ENCODE measurements around the gene GUCA1A.
"Not testable (repeated sequence)": the region's sequence is repeated elsewhere in the genome, so short reads cannot be mapped to it uniquely, and the experiment has no call there.

The GUCA1A gene

GRCh38 chr6:42148058-42148457 lies 25.1 kb upstream of the GUCA1A start:
- no peak for DNase-seq

DNA sequence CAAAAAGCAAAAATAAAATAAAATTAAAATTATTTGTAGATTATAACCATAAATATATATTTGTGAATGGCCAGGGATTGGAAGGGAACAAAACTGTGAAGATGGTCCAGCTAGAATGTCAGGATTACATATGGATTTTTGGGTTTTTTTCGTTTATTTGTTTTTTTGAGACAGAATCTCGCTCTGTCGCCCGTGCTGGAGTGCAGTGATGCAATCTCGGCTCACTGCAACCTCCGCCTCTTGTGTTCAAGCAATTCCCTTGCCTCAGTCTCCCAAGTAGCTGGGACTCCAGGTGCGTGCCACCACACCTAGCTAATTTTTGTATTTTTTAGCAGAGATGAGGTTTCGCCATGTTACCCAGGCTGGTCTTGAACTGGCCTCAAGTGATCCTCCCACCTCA lies 22.9 kb upstream of the GUCA1A start:
- no peak for DNase-seq

DNA sequence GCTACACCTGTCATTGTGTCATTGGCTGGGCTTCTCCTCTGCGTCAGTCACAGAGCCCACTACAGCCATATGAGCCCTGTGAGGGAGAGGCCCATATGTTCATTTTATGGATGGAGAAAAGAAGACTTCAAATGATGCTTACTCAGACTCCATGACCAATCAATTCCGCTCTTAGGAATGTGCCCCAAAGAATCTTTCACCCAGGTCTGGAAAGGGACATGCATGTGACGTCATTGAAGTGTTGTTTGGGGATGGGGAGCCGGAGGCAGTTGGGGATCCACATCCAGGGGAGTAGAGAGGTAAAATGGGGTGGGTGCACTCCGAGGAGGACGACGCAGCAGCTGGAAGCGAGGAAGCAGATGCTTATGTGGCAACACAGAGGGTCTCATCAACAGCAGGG lies 21.1 kb upstream of the GUCA1A start:
- no peak for DNase-seq

DNA sequence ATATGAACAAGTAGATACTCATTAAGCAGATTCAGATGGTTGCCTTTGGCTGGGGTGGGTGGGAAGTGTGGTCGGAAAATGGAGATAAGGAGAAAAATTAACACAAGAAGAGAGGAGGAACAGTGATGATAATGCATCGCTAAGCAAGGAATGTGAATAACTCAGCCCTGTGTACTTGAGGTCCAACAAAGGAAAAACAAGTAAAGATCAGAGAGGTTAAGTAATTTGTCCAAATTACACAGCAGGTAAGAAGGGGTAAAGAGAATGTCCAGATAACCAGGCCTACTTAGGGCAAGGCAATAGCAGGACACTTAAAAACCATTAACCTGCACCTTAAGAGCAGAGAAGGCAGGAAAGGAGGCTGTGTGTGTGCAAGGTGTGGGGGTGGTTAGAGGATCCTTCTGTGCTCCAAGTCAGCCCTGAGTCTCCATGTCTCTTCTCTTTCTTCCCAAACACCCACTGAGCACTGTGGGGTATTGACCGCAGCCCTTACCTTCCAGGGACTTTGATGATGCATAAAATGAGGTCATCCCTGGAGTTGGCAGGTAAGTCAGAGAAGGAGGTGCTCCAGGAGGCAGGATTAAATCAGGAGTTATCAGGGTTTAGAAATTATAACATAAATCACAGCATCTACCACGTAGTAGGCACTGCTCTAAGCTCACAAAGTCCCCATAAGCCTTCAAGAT lies 20.5 kb upstream of the GUCA1A start:
- not testable (repeated sequence) for DNase-seq

DNA sequence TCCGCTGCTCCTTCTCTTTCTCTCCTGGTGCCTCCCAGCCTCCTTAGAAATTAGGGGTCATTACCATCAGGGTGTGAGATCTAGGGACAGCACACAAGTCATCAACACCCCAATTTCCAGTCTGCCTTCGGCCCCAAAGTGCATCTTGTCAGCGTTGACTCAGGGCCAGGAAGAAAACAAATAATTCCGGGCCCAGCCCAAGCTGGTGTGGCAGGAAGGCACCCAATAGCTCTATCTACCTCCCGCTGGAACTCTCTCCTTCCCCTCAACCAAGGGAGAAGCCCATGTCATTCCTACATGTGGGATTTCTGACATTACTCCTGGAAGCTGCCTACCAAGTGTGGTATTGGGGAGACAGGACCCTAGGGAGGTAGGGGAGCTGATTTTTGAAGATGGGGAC lies 19.2 kb upstream of the GUCA1A start:
- DNase-seq, result no peak

GRCh38 chr6:42154461-42155209 lies 18.5 kb upstream of the GUCA1A start:
- no peak for DNase-seq

DNA sequence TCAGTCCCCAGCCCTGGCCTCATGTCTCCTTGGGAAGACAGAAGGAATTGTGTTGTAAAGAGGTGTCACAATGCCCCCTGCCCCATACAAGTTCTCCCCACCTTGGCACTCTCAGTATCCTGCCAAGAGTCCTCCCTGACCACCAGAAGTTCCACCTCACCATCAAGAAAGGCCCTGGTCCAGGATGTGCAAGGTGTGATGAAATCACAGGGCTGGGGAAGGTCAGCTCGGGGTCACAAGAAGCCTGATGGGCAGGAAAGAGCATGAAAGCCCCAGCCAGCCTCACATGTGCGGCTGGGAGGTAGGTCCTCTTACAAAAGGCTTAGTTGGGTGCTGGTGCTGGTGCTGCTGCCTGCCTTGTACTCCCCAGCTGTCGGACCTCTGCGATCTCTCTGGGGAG lies 17.9 kb upstream of the GUCA1A start:
- no peak for DNase-seq

DNA sequence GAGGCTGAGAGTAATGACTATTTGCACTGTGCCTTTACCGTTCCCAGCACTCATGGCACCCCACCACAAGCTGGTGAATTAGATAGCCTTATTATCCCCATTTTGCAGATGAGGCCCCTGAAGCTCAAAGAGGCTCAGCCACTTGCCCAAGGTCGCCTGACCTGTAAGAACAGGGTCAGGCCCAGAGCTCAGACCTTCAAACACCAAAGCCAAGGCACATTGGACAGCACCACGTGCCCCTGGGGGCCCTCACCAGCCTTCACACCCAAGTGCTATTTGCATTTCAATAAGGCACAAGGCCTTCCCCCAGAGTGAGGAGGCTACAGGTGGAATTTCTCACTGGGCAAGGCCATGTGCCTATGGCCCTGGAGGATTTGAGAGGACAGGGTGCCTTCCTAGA lies 16.5 kb upstream of the GUCA1A start:
- no peak for DNase-seq

GRCh38 chr6:42158011-42158410 lies 15.2 kb upstream of the GUCA1A start:
- DNase-seq, result no peak

GRCh38 chr6:42158631-42159030 lies 14.5 kb upstream of the GUCA1A start:
- no peak for DNase-seq

DNA sequence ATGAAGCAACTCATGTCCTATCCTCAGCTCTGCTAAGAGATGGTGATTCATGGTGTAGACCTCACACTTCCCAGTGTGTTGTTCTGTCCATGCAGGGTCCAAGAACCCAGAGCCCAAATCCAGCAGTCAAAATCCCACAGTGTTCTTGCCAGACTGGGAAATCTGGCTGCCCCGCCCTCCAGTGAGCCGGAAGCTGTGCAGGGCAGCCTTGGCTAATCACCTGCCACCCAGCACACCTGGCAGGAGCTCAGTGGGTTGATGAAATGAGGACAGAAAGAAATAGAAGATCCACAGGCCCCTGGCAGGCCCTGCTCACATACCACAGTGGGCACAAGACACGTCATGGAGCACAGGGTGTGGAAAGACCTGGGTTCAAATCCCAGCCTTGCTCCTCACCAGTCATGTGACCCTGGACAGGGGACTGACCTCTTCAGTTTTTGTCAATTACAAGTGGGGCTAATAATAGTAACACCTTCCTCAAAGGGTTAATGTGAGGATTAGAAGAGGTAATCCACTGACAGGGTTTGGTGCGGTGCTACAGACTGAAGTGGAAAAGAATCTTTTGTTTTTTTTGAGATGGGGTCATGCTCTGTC lies 13.6 kb upstream of the GUCA1A start:
- no peak for DNase-seq

- no peak for DNase-seq
These were observed 10.8 kb upstream of the GUCA1A start for GRCh38 chr6:42162384-42162783.

- DNase-seq, result no peak
These were observed 10.4 kb upstream of the GUCA1A start for GRCh38 chr6:42162812-42163211.

DNA sequence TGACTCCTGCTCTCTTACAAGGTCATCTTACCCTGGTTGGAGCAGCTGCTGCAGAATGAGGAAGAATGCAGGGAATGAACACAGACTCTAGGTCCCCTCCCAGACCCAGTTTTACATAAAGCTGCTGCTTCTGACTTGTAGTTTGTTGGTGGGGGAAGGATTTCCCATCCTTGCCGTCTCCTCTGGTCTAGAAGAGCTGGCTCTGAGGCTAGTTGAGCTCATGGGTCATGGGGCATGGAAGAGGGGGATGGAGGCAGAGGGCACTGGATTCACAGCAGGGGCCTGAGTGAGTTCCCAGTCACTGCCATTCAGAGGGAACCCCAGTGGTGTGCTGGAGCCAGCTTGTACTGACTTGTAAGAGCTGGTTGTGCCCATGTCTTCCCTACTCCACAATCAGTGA lies 9.2 kb upstream of the GUCA1A start:
- DNase-seq, result no peak

GRCh38 chr6:42165016-42165415 lies 8.1 kb upstream of the GUCA1A start:
- DNase-seq, result no peak

GRCh38 chr6:42166444-42167141 lies 6.6 kb upstream of the GUCA1A start:
- peak; percentile 85 for DNase-seq

DNA sequence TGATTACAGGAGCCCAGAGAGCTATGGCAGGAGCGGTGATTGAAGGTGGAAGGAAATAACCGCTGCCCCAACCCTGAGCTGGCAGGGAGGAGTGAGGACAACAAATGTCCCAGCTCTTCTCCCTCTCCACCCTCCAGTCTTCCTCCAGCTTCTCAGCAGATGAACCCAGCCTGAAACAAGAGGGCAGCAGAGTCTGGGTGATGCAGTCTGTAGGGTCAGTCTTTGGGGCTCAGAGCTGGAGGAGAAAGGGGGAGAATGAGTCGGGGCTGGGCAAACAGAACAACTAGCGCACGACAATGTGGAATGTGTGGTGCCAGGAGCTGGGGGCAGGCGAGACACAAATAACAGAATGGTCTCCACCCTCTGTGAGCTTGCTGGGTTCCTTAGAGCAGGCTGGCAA lies 4.5 kb upstream of the GUCA1A start:
- no peak for DNase-seq

DNA sequence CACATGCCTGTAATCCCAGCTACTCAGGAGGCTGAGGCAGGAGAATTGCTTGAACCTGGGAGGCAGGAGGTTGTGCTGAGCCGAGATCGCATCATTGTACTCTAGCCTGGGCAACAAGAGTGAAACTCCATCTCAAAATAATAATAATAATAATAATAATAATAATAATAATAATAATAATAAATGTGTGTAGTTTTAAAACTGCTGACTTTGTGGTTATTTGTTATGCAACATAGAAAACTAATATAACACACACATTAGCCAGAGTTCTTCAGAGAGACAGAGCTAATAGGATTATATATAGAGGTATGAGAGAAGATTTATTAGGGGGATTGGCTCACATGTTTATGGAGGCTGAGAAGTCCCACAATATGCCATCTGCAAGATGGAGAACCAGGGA lies 3.4 kb upstream of the GUCA1A start:
- not testable (repeated sequence) for DNase-seq

- no peak for DNase-seq
These were observed 1.2 kb upstream of the GUCA1A start for GRCh38 chr6:42171813-42172581.

DNA sequence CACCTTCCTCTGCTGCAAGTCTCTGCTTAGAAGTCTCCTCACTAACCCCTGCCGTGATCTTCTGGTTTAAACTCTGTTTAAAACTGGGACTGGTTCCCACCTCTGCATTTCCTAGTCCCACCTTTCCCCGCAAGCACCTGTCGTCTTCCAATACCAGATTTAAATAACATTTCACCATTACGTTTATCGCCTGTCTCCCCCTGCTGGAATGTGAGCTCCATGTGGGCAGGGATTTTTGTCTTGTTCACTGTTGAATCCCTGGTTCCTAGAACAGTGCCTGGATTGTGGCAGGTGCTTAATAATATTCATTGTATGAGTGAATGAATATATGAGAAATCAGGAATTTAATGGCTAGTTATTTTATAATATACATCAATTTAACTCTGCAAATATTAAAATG lies 2.7 kb downstream of the GUCA1A start:
- DNase-seq, result no peak

DNA sequence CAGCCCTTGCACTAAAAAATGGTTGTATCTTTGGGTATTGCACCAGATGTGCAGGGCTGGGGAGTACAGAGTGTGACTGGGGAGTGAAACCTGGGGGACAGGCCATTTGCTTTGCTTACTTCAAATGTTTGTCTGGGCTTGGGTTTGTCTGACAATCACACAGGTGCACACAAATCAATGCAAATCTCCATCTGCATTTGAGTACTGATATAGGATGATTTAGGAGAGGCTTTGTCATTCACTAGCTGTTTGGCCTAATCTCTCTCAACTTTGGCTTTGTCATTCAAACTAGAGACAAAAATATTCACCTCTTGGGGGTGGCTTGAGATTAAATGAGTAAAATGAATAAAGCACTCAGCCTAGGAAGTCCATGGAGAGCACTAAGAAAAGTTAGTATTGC lies 3.8 kb downstream of the GUCA1A start:
- DNase-seq, result no peak

GRCh38 chr6:42177514-42178364 lies 4.6 kb downstream of the GUCA1A start:
- DNase-seq, result no peak

Data from NCI-H2029 (cell line).